K562 (cell line): ENCODE data around the gene HPS1. TPM values are rescaled to one million over a fixed set of nuclear protein-coding genes. Genes with fewer than 3 reads are reported as not detected.

Experiments used
- ATAC-seq: fragments of 200-7000 bp; cut with Tn5 transposase; 3 replicates; pipeline ENCODE4 v1.9.1; 2020; ENCODE audit warnings: moderate library complexity
- BruUV-seq: library from RNA; stranded (reverse); fragments of 400-500 nt; replicated peaks from 2 replicates; lab custom pipeline; 2021; lab: Mats Ljungman, UMichigan
- CTCF ChIA-PET: fragments of 300-600 bp; formaldehyde crosslinking; extraction: SDS; loops from one replicate; lab custom pipeline; 2021; ENCODE audit warnings: low intra/inter-chr PET ratio; lab: Yijun Ruan, JAX
- POLR2A ChIA-PET: fragments of 300-600, 350-650 bp; sonication (Branson Sonifier 250); formaldehyde crosslinking; extraction: SDS; loops from one replicate; lab custom pipeline; 2021; ENCODE audit warnings: antibody characterized with exemption, inconsistent platforms; lab: Yijun Ruan, JAX
- DNase-seq, 4 experiments: peaks; one replicate each; pipeline versions ENCODE4 v3.0.0 to v3.0.0-alpha.2; 2011 to 2018; ENCODE audit warnings: low spot score in 3 of 4, mixed read lengths in 3 of 4; ENCODE audit errors: extremely low read depth in 1 of 4
- FAIRE-seq: peaks from 2 replicates; lab custom pipeline; 2011; peaks lifted over from hg19 to GRCh38; lab: Jason Lieb, UNC
- H2AFZ ChIP-seq: 2 replicates; pipeline ENCODE4 v1.6.0; 2011; ENCODE audit warnings: low read depth, low read length, control low read depth, inconsistent platforms
- H3K27ac ChIP-seq: fragments of 200-600 bp; 3 replicates; pipeline ENCODE4 v1.8.0; 2011; ENCODE audit warnings: low read depth, mild to moderate bottlenecking, control low read depth, inconsistent platforms, low read length, moderate library complexity, mixed read lengths; ENCODE audit errors: extremely low read depth
- H3K27me3 ChIP-seq, 2 experiments: fragments of 300-600 bp in 1 of 2; 2 replicates in 1 of 2; 3 replicates in 1 of 2; pipeline versions ENCODE4 v1.6.0 to v1.8.0; 2011; ENCODE audit warnings: inconsistent platforms in 2 of 2, low read length in 2 of 2, mild to moderate bottlenecking in 1 of 2, mixed read lengths in 1 of 2, moderate library complexity in 1 of 2; ENCODE audit not compliant: control insufficient read depth in 2 of 2, insufficient read depth in 2 of 2
- H3K36me3 ChIP-seq: fragments of 300-600 bp; 3 replicates; pipeline ENCODE4 v1.8.0; 2011; ENCODE audit warnings: mild to moderate bottlenecking, low read length, inconsistent platforms; ENCODE audit not compliant: control insufficient read depth, insufficient read depth
- H3K4me1 ChIP-seq, 2 experiments: fragments of 200-600 bp in 1 of 2; replicated peaks in 1 of 2; 2 replicates in 1 of 2; 3 replicates in 1 of 2; pipeline versions ENCODE4 v1.5.1 to v1.8.0; 2011; ENCODE audit warnings: inconsistent platforms in 2 of 2, low read length in 2 of 2, mild to moderate bottlenecking in 1 of 2, mixed read lengths in 1 of 2, moderate library complexity in 1 of 2; ENCODE audit not compliant: control insufficient read depth in 2 of 2, insufficient read depth in 2 of 2
- H3K4me2 ChIP-seq: 2 replicates; pipeline ENCODE4 v1.6.1; 2011; ENCODE audit warnings: low read length, control low read depth, inconsistent platforms, mixed read lengths; ENCODE audit not compliant: insufficient read depth
- H3K4me3 ChIP-seq: fragments of 200-600 bp; sonication (generic), shearing (Covaris generic); 2 replicates; pipeline ENCODE4 v1.5.1; 2016; ENCODE audit warnings: control low read depth, inconsistent platforms
- H3K79me2 ChIP-seq: fragments of 200-600 bp; 3 replicates; pipeline ENCODE4 v1.8.0; 2011; ENCODE audit warnings: low read length, inconsistent platforms; ENCODE audit not compliant: control insufficient read depth, insufficient read depth
- H3K9ac ChIP-seq, 2 experiments: 2 replicates each; pipeline versions ENCODE4 v1.6.0 to v1.6.1; 2011; ENCODE audit warnings: low read depth in 2 of 2, low read length in 2 of 2, control low read depth in 1 of 2, inconsistent platforms in 1 of 2, mild to moderate bottlenecking in 1 of 2, mixed read lengths in 1 of 2; ENCODE audit not compliant: insufficient read depth in 1 of 2
- H3K9me1 ChIP-seq: one replicate; pipeline ENCODE4 v1.6.0; 2011; ENCODE audit warnings: inconsistent platforms, mild to moderate bottlenecking, low read length, moderate library complexity; ENCODE audit not compliant: control insufficient read depth, insufficient read depth
- H3K9me3 ChIP-seq: replicated peaks from 2 replicates; pipeline ENCODE4 v1.5.1; 2011; ENCODE audit warnings: low read depth, low read length, inconsistent platforms; ENCODE audit not compliant: control insufficient read depth, insufficient read depth
- H4K20me1 ChIP-seq: replicated peaks from 2 replicates; pipeline ENCODE4 v1.6.1; 2011; ENCODE audit warnings: low read length, inconsistent platforms, mixed read lengths; ENCODE audit not compliant: control insufficient read depth, insufficient read depth
- CEBPB ChIP-seq: fragments of 450-650 bp; IDR thresholded peaks from 2 replicates; pipeline ENCODE4 v1.6.1; 2016; ENCODE audit warnings: missing genetic modification characterization, missing compliant biosample characterization
- CEBPG ChIP-seq, 3 experiments: fragments of 200-800 bp in 1 of 3; sonication (Bioruptor generic) in 1 of 3; sonication (generic) in 1 of 3; formaldehyde crosslinking in 1 of 3; IDR thresholded peaks in 2 of 3; conservative IDR thresholded peaks in 1 of 3; 2 replicates each; pipeline versions ENCODE4 v1.6.1 to v1.8.0; 2016 to 2022; ENCODE audit warnings: missing compliant biosample characterization in 2 of 3, missing genetic modification characterization in 2 of 3, mild to moderate bottlenecking in 1 of 3, missing genetic modification reagents in 1 of 3
- COPS2 ChIP-seq: fragments of 450-650 bp; conservative IDR thresholded peaks from 2 replicates; pipeline ENCODE4 v1.6.1; 2016; ENCODE audit warnings: mild to moderate bottlenecking, moderate library complexity
- EGR1 ChIP-seq: fragments of 450-650 bp; conservative IDR thresholded peaks from 2 replicates; pipeline ENCODE4 v1.6.1; 2017; ENCODE audit warnings: mild to moderate bottlenecking
- GMEB1 ChIP-seq: fragments of 250-450 bp; sonication (Bioruptor Pico); IDR thresholded peaks from 2 replicates; pipeline ENCODE4 v1.4.0; 2020; ENCODE audit warnings: mild to moderate bottlenecking
- HES1 ChIP-seq: fragments of 450-650 bp; IDR thresholded peaks from 2 replicates; pipeline ENCODE4 v1.6.1; 2016; ENCODE audit warnings: low read depth, mild to moderate bottlenecking, moderate library complexity
- POLR2AphosphoS2 ChIP-seq: IDR thresholded peaks from 2 replicates; pipeline ENCODE4 v1.6.1; 2012; ENCODE audit warnings: low read length, improper control_type of control experiment
- SP1 ChIP-seq: sonication (generic); formaldehyde crosslinking; IDR thresholded peaks from 2 replicates; pipeline ENCODE4 v1.8.1; 2022; ENCODE audit warnings: mild to moderate bottlenecking, missing genetic modification reagents
- ZNF316 ChIP-seq: fragments of 450-650 bp; IDR thresholded peaks from 2 replicates; pipeline ENCODE4 v1.6.1; 2016
- ZNF76 ChIP-seq: fragments of 250-450 bp; sonication (Bioruptor Pico); IDR thresholded peaks from 2 replicates; pipeline ENCODE4 v1.4.0; 2020; ENCODE audit warnings: mild to moderate bottlenecking, moderate library complexity, borderline replicate concordance
- WGBS: fragments of 100-300 bp; shearing (Covaris generic); methylation state at CpG from one replicate; pipeline ENCODE4 v1.1.6; 2016; ENCODE audit warnings: low coverage, mixed read lengths; ENCODE audit not compliant: insufficient coverage; ENCODE audit errors: missing lambda C conversion rate; 5-methylcytosine and 5-hydroxymethylcytosine counted together
- in situ Hi-C: fragments of 300-500 bp; cut with MboI; formaldehyde crosslinking; loops from 4 replicates; pipeline ENCODE4 v1.15.0; 2018; ENCODE audit warnings: inconsistent platforms, mixed read lengths
- intact Hi-C: fragments of 100-400 bp; cut with micrococcal nuclease; formaldehyde crosslinking; loops from 2 replicates; pipeline ENCODE4 v1.14.2; 2022
- polyA plus RNA-seq, 8 experiments: library from polyadenylated mRNA; depleted of rRNA in 4 of 8; stranded (reverse) in 5 of 8; unstranded in 3 of 8; fragments of >200 nt; fragmentation: Nextera tagmentation in 2 of 8; fragmentation: Illumina TruSeq in 1 of 8; extraction: Ambion mirVana in 2 of 8; extraction: Trizol in 1 of 8; gene quantifications; 2 replicates each; pipeline versions ENCODE4 v1.2.1 to v1.2.3, GENCODE V29; 2011 to 2014; ENCODE audit warnings: inconsistent platforms in 1 of 8, missing spikeins in 1 of 8
- total RNA-seq, 7 experiments: library from RNA; depleted of rRNA in 6 of 7; stranded (reverse); fragments of >200 nt in 6 of 7; fragmentation: Illumina TruSeq in 2 of 7; extraction: Trizol in 2 of 7; gene quantifications; 2 replicates each; pipeline versions ENCODE4 v1.2.1 to v1.2.3, GENCODE V29; 2011 to 2021; ENCODE audit warnings: low replicate concordance in 1 of 7

Gene HPS1
- total and polyA plus RNA-seq, 9 of the 15 experiments (the other 6 are each of a cell fraction or from before 2014, with no cell fraction given): 18.1 to 43.6 (median 26.3) TPM

GRCh38 chr10:98402478-98402877 lies 44.3 kb downstream of the HPS1 start:
- BruUV-seq: no TSS peak
- Histone ChIP-seq H4K20me1 (no peaks in the 10 kb centered on the region), H3K9ac (no peak overlapping the region), H3K4me2 (no peak overlapping the region), H3K79me2 (no peaks in the 10 kb centered on the region), H3K27ac (no peak overlapping the region), H2AFZ (no peak overlapping the region), H3K4me1 (peaks cover 0 to 10% of the 10 kb centered on the region in 2 experiments; a peak in 4 of 5 replicates)
- peak in 3 of 4 experiments; percentile 25 to 42 (median 39) for DNase-seq
- POLR2A ChIA-PET: no interaction called here
- WGBS: 51% methylated on average over 3 of the region's 7 CpGs
- CTCF ChIA-PET: no interaction called here
- intact Hi-C loops: no loop called here
- in situ Hi-C loops: no loop called here
- TF ChIP-seq EGR1: peak; percentile 83
- peak; percentile 15; the same call in 1 of the 2 replicates for TF ChIP-seq ZNF316
- no peak for TF ChIP-seq GMEB1 (CRISPR knock-in tag)
- TF ChIP-seq, all 486 proteins: peak for 2
- no peaks in the 10 kb centered on the region for H3K9me3 ChIP-seq
- H3K9me1 ChIP-seq: no peaks in the 10 kb centered on the region
- no peaks in the 10 kb centered on the region for H3K27me3 ChIP-seq
- no peaks in the 10 kb centered on the region for H3K36me3 ChIP-seq
- H3K4me3 ChIP-seq: no peak overlapping the region
- no peak for FAIRE-seq
- no peak for ATAC-seq

- DNase-seq (no peak), FAIRE-seq (no peak), ATAC-seq (no peak)
- Histone ChIP-seq H3K27ac (no peak overlapping the region), H4K20me1 (no peaks in the 10 kb centered on the region), H2AFZ (no peak overlapping the region), H3K4me2 (no peak overlapping the region), H3K36me3 (no peaks in the 10 kb centered on the region), H3K9ac (no peak overlapping the region), H3K9me3 (no peaks in the 10 kb centered on the region), H3K4me1 (peaks cover 0 to 10% of the 10 kb centered on the region in 2 experiments; a peak in 4 of 5 replicates), H3K9me1 (no peaks in the 10 kb centered on the region), H3K4me3 (no peak overlapping the region), H3K79me2 (no peaks in the 10 kb centered on the region), H3K27me3 (no peaks in the 10 kb centered on the region)
- 0% methylated on average over 1 of the region's 2 CpGs for WGBS
- ChIA-PET CTCF (no interaction called here), POLR2A (no interaction called here)
- TF ChIP-seq CEBPB (tag): peak; percentile 29; the same call in 1 of the 2 replicates
- TF ChIP-seq CEBPG (CRISPR knock-in tag; IDR thresholded peaks at IDR 0.05): no peak
- peak in 1 of 2 experiments; percentile 54; a peak in 2 of 4 replicates for TF ChIP-seq CEBPG (tag; conservative IDR thresholded peaks at IDR 0.05 in 1 of 2, IDR thresholded peaks at IDR 0.05 in 1 of 2)
- no peak for TF ChIP-seq COPS2
- TF ChIP-seq ZNF76 (CRISPR knock-in tag): no peak
- TF ChIP-seq SP1 (CRISPR knock-in tag): no peak
- TF ChIP-seq POLR2AphosphoS2: no peak
- TF ChIP-seq HES1: no peak
- no TSS peak for BruUV-seq
- in situ Hi-C loops (no loop called here), intact Hi-C loops (no loop called here)
Measured at GRCh38 chr10:98400482-98400881, 46.3 kb downstream of the HPS1 start.
